ENCODE data around the gene TRAF2. TPM values are rescaled to one million over a fixed set of nuclear protein-coding genes. Genes with fewer than 3 reads are reported as not detected.
"Not testable (repeated sequence)": the region's sequence is repeated elsewhere in the genome, so short reads cannot be mapped to it uniquely, and the experiment has no call there.

TRAF2 gene
- total RNA-seq, 1 experiment from 2014 or later, result 48.6 TPM

GRCh38 chr9:136843801-136844740, 42.2 kb upstream of the TRAF2 start:
- H3K36me3 ChIP-seq (replicated peaks; ENCODE audit: control insufficient read depth, insufficient read depth, low read length); H3K27me3 ChIP-seq (ENCODE audit: control insufficient read depth, insufficient read depth, low read length); H3K4me3 ChIP-seq (ENCODE audit: insufficient read depth, low read depth, low read length): not testable (repeated sequence)
- peak; percentile 79 for DNase-seq

DNA sequence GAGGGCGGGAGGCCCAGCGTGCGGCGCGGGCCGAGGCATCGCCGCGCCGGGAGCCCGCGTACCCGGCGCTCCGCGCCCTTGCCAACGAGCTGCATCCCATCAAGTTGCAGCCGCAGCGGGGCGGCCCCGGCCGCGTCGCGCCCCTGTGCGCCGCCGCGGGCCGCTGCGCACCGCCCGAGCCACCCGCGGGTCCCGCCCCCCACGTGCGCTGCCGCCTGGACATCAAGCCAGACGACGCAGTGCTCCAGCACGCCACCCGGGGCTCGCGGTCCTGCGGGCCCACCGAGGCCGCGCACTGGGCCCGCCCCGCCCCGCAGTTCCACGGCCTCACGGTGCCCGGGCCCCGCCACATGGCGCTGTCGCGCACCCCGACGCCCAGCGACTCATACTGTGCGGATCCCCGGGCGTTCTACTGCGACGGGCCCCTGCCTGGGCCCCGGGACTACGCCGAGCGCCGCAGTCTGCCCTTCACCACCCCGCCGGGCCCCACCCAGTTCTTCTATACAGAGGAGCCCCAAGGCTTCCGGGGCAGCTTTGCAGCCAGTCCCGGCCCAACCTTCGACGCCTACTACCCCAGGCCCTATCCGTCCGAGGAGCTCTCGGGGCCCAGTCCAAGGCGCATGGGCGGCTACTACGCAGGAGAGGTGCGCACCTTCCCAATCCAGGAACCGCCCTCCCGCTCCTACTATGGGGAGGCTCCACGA, 41.4 kb upstream of the TRAF2 start:
- Histone ChIP-seq H3K27me3 (ENCODE audit: control insufficient read depth, insufficient read depth, low read length) (peaks cover 5% of the 10 kb centered on the region), H3K4me3 (ENCODE audit: insufficient read depth, low read depth, low read length) (no peak overlapping the region)

GRCh38 chr9:136845465-136846260, 40.7 kb upstream of the TRAF2 start:
- H3K4me3 ChIP-seq (ENCODE audit: insufficient read depth, low read depth, low read length), result peak overlapping the region; percentile 5; the same call in 1 of the 2 replicates
- H3K27me3 ChIP-seq (ENCODE audit: control insufficient read depth, insufficient read depth, low read length), result peaks cover 5% of the 10 kb centered on the region
- H3K36me3 ChIP-seq (replicated peaks; ENCODE audit: control insufficient read depth, insufficient read depth, low read length), result peaks cover 2% of the 10 kb centered on the region
- no peak for DNase-seq

More for the DNA sequence above, 41.4 kb upstream of the TRAF2 start:
- peak; percentile 75 for DNase-seq
- peaks cover 2% of the 10 kb centered on the region for H3K36me3 ChIP-seq (replicated peaks; ENCODE audit: control insufficient read depth, insufficient read depth, low read length)

- peaks cover 5% of the 10 kb centered on the region for H3K36me3 ChIP-seq (replicated peaks; ENCODE audit: control insufficient read depth, insufficient read depth, low read length)
- peaks cover 5% of the 10 kb centered on the region for H3K27me3 ChIP-seq (ENCODE audit: control insufficient read depth, insufficient read depth, low read length)
- H3K4me3 ChIP-seq (ENCODE audit: insufficient read depth, low read depth, low read length), result peak overlapping the region; percentile 59
- no peak for DNase-seq
Observed at GRCh38 chr9:136846376-136847087, 39.8 kb upstream of the TRAF2 start.

DNA sequence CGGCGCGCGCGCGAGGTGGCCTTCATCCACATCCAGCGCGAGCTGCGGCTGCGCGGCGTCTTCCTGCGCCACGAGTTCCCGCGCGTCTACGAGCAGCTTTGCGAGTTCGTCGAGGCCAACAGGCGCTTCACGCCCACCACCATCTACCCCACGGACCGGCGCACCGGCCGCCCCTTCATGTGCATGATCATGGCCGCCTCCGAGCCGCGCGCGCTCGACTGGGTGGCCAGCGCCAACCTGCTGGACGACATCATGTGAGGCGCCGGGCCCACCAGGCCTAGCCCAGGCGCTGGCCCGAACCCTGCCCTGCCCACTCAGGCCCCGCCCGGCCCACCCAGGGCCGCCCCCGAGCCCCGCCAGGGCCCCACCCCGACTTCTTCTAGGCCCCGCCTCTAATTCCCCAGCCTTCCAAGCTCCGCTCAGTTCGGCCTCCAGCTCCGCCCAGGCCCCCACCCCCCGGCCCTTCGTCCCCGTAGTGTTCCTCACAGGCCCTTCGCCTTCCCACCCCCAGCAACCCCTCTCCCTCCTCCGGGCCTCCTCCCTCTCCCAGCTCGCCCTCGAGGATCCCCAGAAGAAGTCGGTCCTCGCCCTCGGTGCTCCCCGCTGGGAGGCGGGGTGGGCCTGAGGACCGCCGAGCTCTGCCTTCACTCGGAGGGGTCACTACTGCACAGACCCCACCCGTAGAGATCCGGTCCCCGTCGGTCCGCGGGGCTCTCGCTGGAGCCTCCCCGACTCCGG, 39.1 kb upstream of the TRAF2 start:
- peaks cover 5% of the 10 kb centered on the region for H3K27me3 ChIP-seq (ENCODE audit: control insufficient read depth, insufficient read depth, low read length)
- DNase-seq, result peak; percentile 95
- peak overlapping the region; percentile 70 for H3K4me3 ChIP-seq (ENCODE audit: insufficient read depth, low read depth, low read length)
- peaks cover 5% of the 10 kb centered on the region for H3K36me3 ChIP-seq (replicated peaks; ENCODE audit: control insufficient read depth, insufficient read depth, low read length)

DNA sequence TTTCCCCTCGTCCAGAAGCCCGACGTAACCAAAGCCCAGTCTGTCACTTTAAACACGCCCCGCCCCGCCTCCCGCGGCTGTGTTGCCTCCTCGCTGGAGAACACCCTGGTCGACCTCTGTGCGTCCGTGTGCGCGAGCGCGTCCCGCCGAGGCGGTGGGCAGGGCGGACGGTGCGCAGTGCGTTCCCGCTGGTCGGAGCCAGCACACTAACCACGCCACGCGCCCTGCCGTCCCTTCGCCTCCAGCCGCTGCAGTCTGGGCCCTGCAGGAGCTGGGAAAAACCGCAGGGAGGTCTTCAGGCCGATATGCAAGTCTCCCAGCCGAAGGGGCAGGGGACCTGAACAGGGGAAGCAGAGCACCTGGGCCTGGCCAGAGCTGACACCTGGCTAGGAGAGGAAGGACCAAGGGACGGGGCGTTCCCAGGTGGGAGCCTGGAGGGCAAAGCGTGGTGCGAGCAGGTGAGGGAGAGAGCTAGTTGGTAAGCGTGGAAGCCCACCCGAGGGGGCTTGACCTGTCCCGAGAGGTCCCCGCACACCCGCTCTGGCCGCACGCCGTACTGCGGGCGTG, 38.4 kb upstream of the TRAF2 start:
- peak; percentile 87 for DNase-seq
- Histone ChIP-seq H3K36me3 (replicated peaks; ENCODE audit: control insufficient read depth, insufficient read depth, low read length) (peaks cover 5% of the 10 kb centered on the region), H3K27me3 (ENCODE audit: control insufficient read depth, insufficient read depth, low read length) (peaks cover 5% of the 10 kb centered on the region), H3K4me3 (ENCODE audit: insufficient read depth, low read depth, low read length) (peak overlapping the region; percentile 70)

- peak; percentile 96 for DNase-seq
- Histone ChIP-seq H3K27me3 (ENCODE audit: control insufficient read depth, insufficient read depth, low read length) (peaks cover 5% of the 10 kb centered on the region), H3K36me3 (replicated peaks; ENCODE audit: control insufficient read depth, insufficient read depth, low read length) (peaks cover 5% of the 10 kb centered on the region), H3K4me3 (ENCODE audit: insufficient read depth, low read depth, low read length) (peak overlapping the region; percentile 70)
Observed at GRCh38 chr9:136848393-136849037, 37.8 kb upstream of the TRAF2 start.

DNA sequence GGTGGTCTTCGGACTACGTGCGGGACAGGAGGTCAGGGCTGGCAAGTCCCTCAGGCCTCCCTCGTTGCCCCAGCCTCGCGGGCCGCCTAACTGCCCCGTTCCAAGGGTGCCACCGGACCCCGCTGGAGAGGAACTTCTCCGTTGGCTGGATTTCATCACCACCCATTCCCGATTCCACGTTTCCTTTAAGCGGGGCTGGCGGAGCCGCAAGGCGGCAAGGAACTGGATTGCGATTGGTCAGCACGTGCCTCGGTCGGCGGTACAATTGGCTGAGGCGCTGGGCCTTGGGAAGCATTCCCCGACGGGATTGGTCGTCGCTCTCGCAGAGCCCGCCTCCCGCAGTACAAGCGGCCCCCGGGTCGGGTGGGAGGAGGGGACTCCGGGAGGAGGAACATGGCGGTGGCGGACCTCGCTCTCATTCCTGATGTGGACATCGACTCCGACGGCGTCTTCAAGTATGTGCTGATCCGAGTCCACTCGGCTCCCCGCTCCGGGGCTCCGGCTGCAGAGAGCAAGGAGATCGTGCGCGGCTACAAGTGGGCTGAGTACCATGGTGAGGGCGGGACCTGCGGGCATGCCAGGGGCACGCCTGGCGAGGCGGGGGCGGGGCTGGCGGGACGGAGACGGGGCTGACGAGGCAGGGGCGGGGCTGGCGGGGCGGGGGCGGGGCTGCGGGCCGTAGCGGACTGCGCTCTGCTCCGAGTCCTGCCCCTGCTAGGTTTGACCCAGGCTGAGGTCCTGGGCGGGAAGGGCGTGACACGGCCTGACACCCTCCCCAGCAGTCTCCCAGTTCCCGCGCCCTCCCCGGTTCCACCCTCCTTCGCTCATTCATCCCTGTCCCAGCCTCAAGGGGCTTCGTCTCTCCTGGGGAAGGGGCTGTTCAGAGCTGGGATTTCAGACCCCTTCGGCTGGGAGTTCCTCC, 37.0 kb upstream of the TRAF2 start, which contains the start of gene PHPT1:
Gene PHPT1 (plus strand): TSS at position 372 of the 922 bp plus-strand sequence. CDS start 22 bp downstream, at position 394.
- Histone ChIP-seq H3K36me3 (replicated peaks; ENCODE audit: control insufficient read depth, insufficient read depth, low read length) (peaks cover 5% of the 10 kb centered on the region), H3K27me3 (ENCODE audit: control insufficient read depth, insufficient read depth, low read length) (peaks cover 5% of the 10 kb centered on the region), H3K4me3 (ENCODE audit: insufficient read depth, low read depth, low read length) (peak within 1 kb of the TSS; percentile 70)
- peak; percentile 100 for DNase-seq

DNA sequence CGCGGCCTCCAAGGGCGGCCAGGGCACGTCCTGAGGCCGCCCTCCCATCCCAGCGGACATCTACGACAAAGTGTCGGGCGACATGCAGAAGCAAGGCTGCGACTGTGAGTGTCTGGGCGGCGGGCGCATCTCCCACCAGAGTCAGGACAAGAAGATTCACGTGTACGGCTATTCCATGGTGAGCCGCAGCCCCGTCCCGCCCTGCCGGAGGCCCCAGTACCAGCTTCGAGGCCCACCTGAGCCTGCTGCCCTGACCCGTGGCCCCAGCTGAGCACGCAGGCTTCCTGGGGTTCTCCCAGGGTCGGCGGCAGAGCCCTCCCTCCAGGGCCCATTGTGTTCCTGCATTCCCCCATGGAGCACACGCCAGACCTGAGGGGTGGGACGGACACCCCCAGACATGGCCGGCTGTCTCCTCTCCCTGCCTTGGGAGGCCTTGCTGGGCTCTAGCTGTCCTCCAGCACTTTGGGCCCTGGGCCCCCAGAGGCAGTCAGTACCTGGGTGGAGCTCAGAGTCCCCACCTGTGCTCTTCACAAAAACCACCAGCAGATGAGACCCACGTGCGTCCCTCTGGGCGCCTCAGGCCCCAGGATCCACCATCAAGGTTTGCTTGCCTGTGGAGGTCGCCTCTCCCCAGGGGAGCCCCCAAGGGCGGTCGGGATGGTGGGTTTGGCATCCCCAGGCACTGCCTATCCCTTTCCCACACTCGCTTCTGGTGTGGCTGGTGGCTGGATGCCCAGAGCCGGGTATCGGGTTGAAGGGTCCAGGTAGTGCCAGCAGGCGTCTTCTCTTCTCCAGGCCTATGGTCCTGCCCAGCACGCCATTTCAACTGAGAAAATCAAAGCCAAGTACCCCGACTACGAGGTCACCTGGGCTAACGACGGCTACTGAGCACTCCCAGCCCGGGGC, 36.1 kb upstream of the TRAF2 start:
- Histone ChIP-seq H3K27me3 (ENCODE audit: control insufficient read depth, insufficient read depth, low read length) (peaks cover 5% of the 10 kb centered on the region), H3K36me3 (replicated peaks; ENCODE audit: control insufficient read depth, insufficient read depth, low read length) (peaks cover 5% of the 10 kb centered on the region), H3K4me3 (ENCODE audit: insufficient read depth, low read depth, low read length) (peak overlapping the region; percentile 70)
- DNase-seq, result no peak

DNA sequence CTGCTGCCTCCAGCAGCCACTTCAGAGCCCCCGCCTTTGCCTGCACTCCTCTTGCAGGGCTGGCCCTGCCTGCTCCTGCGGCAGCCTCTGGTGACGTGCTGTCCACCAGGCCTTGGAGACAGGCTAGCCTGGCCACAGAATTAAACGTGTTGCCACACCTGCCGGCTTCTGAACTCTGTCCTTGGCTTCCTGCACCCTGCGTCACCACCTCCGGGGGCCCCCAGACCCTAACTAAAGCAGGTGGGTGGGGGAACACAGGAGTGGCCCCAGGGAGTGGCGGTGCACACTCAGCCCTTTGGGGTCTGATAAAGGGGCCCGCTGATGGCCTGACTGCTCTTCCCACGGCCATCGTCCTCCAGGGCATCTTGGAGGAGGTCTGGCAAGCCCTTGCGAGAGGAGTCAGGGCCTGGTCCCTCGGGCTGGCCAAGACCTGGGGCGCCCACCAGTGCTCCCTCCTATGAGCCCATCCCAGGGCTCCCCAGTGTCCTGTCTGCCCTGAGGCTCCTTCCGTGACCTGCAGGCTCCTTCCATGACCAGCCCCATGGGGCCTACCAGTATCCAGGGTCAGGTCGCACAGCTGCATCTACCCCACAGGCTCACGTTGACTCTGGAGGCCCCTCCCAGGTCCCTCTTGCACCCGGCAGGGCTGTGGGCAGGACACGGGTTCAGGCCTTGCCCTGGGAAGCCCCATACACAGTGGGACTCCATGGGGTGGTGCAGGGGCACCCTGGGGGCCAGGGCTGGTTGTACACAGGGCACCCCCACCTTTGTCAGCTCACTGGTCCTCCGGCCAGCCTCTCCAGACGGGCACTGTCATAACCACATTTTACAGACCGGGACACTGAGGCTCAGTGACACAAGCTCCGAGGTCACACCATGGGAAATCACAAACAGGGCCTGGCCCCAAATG, 35.2 kb upstream of the TRAF2 start:
- H3K27me3 ChIP-seq (ENCODE audit: control insufficient read depth, insufficient read depth, low read length), result peaks cover 5% of the 10 kb centered on the region
- peaks cover 5% of the 10 kb centered on the region for H3K36me3 ChIP-seq (replicated peaks; ENCODE audit: control insufficient read depth, insufficient read depth, low read length)
- H3K4me3 ChIP-seq (ENCODE audit: insufficient read depth, low read depth, low read length), result no peak overlapping the region
- DNase-seq, result no peak

Data from H7 (cell line).